MCF 10A (cell line): ENCODE results near the gene NUCKS1. TPM values are rescaled to one million over a fixed set of nuclear protein-coding genes. Genes with fewer than 3 reads are reported as not detected.

Experiments used
- BruUV-seq: library from RNA; stranded (reverse); fragments of 400-500 nt; replicated peaks from 2 replicates; lab custom pipeline; 2021; lab: Mats Ljungman, UMichigan
- CTCF ChIA-PET: fragments of 300-600 bp; sonication (Branson Sonifier 250); formaldehyde crosslinking; extraction: SDS; loops from one replicate; lab custom pipeline; 2021; ENCODE audit warnings: antibody characterized with exemption, inconsistent platforms; lab: Yijun Ruan, JAX
- POLR2A ChIA-PET: fragments of 300-600, 350-650 bp; sonication (Branson Sonifier 250); formaldehyde crosslinking; extraction: SDS; loops from one replicate; lab custom pipeline; 2020; ENCODE audit warnings: antibody characterized with exemption, inconsistent platforms; lab: Yijun Ruan, JAX
- DNase-seq: peaks from one replicate; pipeline ENCODE4 v3.0.0-alpha.2; 2018; ENCODE audit not compliant: unreplicated experiment
- H3K27ac Mint-ChIP-seq: one replicate; pipeline ENCODE4 v1.8.0; 2022; ENCODE audit warnings: mild to moderate bottlenecking, low read depth, mixed read lengths; ENCODE audit not compliant: unreplicated experiment
- H3K27me3 Mint-ChIP-seq: one replicate; pipeline ENCODE4 v1.8.0; 2022; ENCODE audit warnings: mixed read lengths; ENCODE audit not compliant: insufficient read depth, unreplicated experiment
- H3K36me3 Mint-ChIP-seq: one replicate; pipeline ENCODE4 v1.8.0; 2022; ENCODE audit warnings: mild to moderate bottlenecking, moderate library complexity, mixed read lengths; ENCODE audit not compliant: insufficient read depth, unreplicated experiment
- H3K4me1 Mint-ChIP-seq: one replicate; pipeline ENCODE4 v1.8.0; 2022; ENCODE audit warnings: mixed read lengths; ENCODE audit not compliant: insufficient read depth, unreplicated experiment
- H3K4me3 Mint-ChIP-seq: one replicate; pipeline ENCODE4 v1.8.0; 2022; ENCODE audit warnings: mild to moderate bottlenecking, moderate library complexity, mixed read lengths; ENCODE audit not compliant: unreplicated experiment
- H3K9me3 Mint-ChIP-seq: one replicate; pipeline ENCODE4 v1.8.0; 2022; ENCODE audit warnings: mixed read lengths; ENCODE audit not compliant: unreplicated experiment
- intact Hi-C: fragments of 100-400 bp; cut with micrococcal nuclease; formaldehyde crosslinking; loops from 2 replicates; pipeline ENCODE4 v1.14.1; 2022
- total RNA-seq: library from RNA; stranded (reverse); gene quantifications from 2 replicates; pipeline ENCODE4 v1.2.3, GENCODE V29; 2022
- TF ChIP-seq, protein P1 (sequence below): fragments of 200-600 bp; IDR thresholded peaks from one replicate; pipeline ENCODE4 v1.8.0; 2022; ENCODE audit warnings: antibody characterized with exemption, mild to moderate bottlenecking; ENCODE audit not compliant: unreplicated experiment

NUCKS1 gene
- total RNA-seq, 1 experiment from 2014 or later = 615 TPM

DNA sequence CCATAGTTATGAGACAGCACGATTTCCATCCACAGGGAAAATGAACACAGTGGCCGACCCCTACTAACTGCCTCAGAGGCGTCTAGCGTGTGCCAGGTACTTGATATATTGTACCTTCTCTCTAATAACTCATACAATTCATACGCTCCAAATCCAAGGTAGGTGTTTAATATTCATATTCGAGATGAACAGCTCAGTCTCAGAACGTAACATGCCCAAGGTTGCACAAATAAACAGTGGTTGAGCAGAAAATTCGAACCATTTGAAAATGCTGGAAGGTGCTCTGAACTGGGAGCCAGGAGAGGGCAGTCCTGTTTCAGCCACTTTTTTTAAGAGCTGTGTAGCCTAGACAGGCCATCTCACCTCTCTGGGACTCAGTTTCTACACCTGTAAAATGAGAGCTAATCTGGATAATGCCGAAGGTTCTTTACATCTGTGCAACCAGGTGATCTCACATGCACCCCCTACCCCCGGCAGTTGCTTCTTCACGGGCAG lies 77.5 kb downstream of the NUCKS1 start:
- POLR2A ChIA-PET = interaction anchor here (0.6 to 1.4 kb wide), 2 partner anchors 35 to 152 kb away, joined by 3 read pairs; no protein-coding TSS in a partner anchor
- DNase-seq = no peak
- Mint-ChIP-seq H3K4me3 (no peak overlapping the region), H3K27me3 (no peaks in the 10 kb centered on the region), H3K4me1 (peaks cover 18% of the 10 kb centered on the region), H3K27ac (no peak overlapping the region), H3K9me3 (no peaks in the 10 kb centered on the region), H3K36me3 (no peaks in the 10 kb centered on the region)
- CTCF ChIA-PET = interaction anchor here (0.6 to 8.2 kb wide), 8 partner anchors 15 to 444 kb away, joined by 3 to 149 read pairs (median 6); no protein-coding TSS in a partner anchor
- intact Hi-C loops = no loop called here
- TF ChIP-seq, protein P1, sequence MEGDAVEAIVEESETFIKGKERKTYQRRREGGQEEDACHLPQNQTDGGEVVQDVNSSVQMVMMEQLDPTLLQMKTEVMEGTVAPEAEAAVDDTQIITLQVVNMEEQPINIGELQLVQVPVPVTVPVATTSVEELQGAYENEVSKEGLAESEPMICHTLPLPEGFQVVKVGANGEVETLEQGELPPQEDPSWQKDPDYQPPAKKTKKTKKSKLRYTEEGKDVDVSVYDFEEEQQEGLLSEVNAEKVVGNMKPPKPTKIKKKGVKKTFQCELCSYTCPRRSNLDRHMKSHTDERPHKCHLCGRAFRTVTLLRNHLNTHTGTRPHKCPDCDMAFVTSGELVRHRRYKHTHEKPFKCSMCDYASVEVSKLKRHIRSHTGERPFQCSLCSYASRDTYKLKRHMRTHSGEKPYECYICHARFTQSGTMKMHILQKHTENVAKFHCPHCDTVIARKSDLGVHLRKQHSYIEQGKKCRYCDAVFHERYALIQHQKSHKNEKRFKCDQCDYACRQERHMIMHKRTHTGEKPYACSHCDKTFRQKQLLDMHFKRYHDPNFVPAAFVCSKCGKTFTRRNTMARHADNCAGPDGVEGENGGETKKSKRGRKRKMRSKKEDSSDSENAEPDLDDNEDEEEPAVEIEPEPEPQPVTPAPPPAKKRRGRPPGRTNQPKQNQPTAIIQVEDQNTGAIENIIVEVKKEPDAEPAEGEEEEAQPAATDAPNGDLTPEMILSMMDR = no peak
- BruUV-seq = no TSS peak

DNA sequence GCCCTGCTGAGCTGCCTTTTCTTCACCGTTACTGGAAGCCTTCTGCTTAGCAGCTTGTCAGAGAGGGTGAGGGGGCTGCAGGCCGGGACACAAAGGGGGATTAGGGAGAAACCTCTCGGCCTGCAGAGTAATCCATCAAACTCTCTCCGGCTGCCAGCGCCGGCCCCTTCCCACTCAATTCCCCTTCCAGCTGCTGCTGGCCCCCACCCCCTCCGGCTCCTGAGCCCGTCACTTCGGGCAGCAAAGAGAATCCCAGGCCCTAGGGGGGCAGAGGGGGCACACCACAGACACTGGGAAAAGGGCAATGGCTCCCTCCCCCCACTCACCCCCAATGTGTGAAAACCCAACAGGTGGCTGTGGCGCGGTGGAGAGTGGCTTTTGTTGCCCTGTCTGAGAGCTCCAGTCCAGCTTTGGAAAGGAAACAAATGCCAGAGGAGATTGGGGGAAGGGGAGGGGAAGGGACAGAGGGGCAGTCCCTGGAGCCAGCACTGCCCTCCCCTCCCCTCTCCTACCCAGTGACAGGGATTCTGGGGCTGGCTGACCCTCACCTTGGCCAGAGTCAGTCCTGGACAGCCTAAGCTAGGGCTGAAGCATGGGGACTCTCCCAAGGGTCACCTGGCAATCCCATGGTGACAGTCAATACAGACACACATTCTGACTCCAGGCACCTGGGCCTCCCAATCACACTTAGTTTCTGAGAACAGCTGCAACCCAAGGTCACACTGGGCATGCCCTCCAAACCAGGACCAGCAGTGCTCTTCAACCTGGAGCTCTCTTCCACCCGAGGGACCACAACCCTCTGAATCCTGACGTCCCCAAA lies 79.2 kb downstream of the NUCKS1 start:
- intact Hi-C loops = no loop called here
- POLR2A ChIA-PET = interaction anchor here (1.1 kb wide), 1 partner anchor 9 kb away, joined by 5 read pairs; the partner anchor contains the start of gene SLC45A3
- no peak for DNase-seq

DNA sequence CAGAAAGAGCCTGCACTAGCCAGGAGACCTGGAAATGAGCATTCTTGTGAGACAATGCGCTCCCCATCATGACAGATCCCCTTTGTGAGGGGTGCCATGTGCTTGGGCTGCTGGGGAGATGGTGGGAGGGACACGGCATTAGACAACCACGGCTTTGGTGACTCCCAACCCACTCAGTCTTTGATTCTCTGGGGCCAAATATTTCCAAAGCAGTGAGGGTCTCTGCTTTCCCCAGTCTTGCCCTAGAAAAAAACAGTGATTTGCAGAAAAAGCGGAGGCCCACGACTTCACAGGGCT lies 79.9 kb downstream of the NUCKS1 start:
- POLR2A ChIA-PET = interaction anchor here (1.0 kb wide), 1 partner anchor 9 kb away, joined by 3 read pairs; no protein-coding TSS in a partner anchor
- CTCF ChIA-PET = interaction anchor here (1.0 to 8.2 kb wide), 4 partner anchors 12 to 79 kb away, joined by 4 to 149 read pairs (median 10); no protein-coding TSS in a partner anchor
- Mint-ChIP-seq H3K36me3 (peaks cover 6% of the 10 kb centered on the region), H3K27ac (no peak overlapping the region), H3K4me3 (no peak overlapping the region), H3K27me3 (no peaks in the 10 kb centered on the region), H3K9me3 (no peaks in the 10 kb centered on the region), H3K4me1 (peaks cover 18% of the 10 kb centered on the region)
- no peak for DNase-seq
- intact Hi-C loops = no loop called here
- TF ChIP-seq, protein P1 = no peak
- BruUV-seq = no TSS peak

More for the DNA sequence above, 79.2 kb downstream of the NUCKS1 start:
- no peak overlapping the region for H3K4me3 Mint-ChIP-seq
- no peak overlapping the region for H3K27ac Mint-ChIP-seq
- TF ChIP-seq, protein P1 = no peak
- no TSS peak for BruUV-seq
- CTCF ChIA-PET = interaction anchor here (0.5 to 8.2 kb wide), 13 partner anchors 11 to 500 kb away, joined by 3 to 149 read pairs (median 3); no protein-coding TSS in a partner anchor
- no peaks in the 10 kb centered on the region for H3K36me3 Mint-ChIP-seq
- no peaks in the 10 kb centered on the region for H3K27me3 Mint-ChIP-seq
- peaks cover 18% of the 10 kb centered on the region for H3K4me1 Mint-ChIP-seq
- no peaks in the 10 kb centered on the region for H3K9me3 Mint-ChIP-seq
